ENCODE measurements around the gene TSPAN31.

TSPAN31 gene

DNA sequence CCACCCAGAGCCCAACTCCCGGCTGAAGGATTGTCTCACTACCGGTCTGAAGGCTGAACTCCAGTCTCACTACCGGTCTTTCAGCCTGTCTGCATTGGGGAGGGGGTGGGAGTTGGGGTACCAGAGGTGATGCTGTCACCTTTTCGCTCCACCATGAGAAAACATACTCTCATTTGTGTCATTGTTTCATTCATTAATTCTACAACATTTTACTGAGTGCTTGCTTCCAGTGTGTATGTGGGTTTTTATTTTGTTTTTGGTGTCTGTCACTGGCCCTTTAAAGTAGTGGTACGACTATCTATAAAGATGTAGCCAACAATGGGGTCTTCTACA lies 7.8 kb downstream of the TSPAN31 start:
- H3K4me3 ChIP-seq (ENCODE audit: control insufficient read depth, low read depth, low read length): peak overlapping the region; percentile 88
- DNase-seq (ENCODE audit: low read depth): no peak
- TF ChIP-seq, protein P1, sequence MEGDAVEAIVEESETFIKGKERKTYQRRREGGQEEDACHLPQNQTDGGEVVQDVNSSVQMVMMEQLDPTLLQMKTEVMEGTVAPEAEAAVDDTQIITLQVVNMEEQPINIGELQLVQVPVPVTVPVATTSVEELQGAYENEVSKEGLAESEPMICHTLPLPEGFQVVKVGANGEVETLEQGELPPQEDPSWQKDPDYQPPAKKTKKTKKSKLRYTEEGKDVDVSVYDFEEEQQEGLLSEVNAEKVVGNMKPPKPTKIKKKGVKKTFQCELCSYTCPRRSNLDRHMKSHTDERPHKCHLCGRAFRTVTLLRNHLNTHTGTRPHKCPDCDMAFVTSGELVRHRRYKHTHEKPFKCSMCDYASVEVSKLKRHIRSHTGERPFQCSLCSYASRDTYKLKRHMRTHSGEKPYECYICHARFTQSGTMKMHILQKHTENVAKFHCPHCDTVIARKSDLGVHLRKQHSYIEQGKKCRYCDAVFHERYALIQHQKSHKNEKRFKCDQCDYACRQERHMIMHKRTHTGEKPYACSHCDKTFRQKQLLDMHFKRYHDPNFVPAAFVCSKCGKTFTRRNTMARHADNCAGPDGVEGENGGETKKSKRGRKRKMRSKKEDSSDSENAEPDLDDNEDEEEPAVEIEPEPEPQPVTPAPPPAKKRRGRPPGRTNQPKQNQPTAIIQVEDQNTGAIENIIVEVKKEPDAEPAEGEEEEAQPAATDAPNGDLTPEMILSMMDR (IDR thresholded peaks at IDR 0.05; ENCODE audit: control insufficient read depth, insufficient read depth, low read depth, low read length, missing control alignments): no peak

DNA sequence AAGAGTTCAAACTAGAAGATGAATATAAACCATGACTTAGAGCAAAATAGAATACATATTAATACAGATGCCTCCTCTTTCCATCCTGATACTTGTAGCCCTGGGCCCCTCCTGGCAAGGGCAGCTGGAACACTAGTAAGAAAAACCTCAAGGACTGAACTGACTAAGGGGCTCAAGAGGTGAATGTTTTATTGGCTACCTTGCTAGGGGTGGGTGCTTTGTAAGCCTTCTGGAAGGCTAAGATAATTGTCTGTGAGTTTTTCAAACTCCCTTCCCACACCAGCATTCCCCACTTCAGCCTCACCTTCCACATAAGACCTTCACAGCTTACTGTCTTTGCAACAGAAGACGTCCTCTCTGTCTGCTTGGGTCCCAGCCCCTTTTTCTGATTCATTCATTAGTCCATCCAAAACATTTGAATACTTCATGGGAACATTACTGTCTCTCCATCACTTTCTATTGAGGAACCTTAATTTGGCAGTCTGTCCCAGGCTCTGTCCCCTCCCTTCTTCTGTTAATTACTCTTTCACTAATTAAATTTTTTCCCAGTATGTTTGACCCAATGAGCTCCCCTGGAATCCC lies 9.0 kb downstream of the TSPAN31 start:
- no peak for DNase-seq (ENCODE audit: low read depth)
- H3K4me3 ChIP-seq (ENCODE audit: control insufficient read depth, low read depth, low read length): no peak overlapping the region
- TF ChIP-seq, protein P1 (IDR thresholded peaks at IDR 0.05; ENCODE audit: control insufficient read depth, insufficient read depth, low read depth, low read length, missing control alignments): no peak

DNA sequence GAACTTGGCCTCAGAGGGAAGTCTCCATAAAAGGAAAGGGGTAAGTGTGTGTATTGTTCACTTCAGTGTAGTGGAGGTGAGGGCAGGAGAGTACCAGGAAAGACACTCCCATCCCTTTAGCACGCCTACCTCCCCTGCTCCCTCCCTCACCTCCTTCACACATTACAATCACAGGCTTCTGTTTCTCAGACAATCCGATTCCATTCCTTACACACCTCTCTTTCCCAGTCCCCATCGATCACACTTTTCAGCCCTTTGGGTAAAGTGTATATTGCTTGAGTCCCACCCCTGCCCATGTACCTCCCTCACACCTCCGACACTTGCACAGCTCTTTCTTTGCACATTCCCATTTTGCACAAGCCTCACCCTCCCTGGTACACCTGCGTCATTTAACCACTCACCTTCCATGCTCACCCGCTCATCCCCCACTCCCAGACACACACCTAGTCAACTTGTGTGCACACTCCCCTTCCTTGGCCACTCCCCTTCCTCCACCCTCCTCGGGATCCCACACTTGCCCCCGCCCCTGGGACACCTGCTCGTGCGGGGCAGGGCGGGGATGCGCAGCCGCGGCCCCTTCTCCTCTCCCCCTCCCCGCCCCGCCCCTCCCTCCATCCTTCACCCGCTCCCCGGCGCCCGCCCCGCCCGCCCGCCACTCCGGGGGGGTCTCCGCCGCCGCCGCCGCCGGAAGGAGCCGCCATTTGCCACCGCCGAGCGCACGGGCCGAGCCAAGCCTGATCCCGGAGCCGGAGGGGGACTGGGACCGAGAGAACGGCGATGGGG lies 9.8 kb downstream of the TSPAN31 start, which contains the start of gene MARCHF9:
MARCHF9 (plus strand) TSS at position 693 of the 783 bp plus-strand sequence. CDS start 426 bp downstream, outside the sequence.
- peak within 1 kb of the TSS; percentile 47 for H3K4me3 ChIP-seq (ENCODE audit: control insufficient read depth, low read depth, low read length)
- DNase-seq (ENCODE audit: low read depth): no peak
- TF ChIP-seq, protein P1 (IDR thresholded peaks at IDR 0.05; ENCODE audit: control insufficient read depth, insufficient read depth, low read depth, low read length, missing control alignments): no peak

DNA sequence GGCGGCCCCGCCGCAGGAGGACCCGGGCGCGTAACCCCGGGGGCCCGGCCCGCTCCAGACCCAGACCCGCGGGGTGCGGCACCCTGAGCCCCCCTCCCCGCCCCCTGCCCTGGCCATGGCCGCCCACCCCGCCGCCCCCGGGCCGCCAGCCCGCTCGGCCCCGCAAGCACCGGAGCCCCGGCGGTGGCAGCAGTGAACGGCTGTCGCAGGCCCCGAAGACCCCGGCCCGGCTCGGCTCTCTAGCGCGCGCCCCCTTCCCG lies 10.3 kb downstream of the TSPAN31 start:
- H3K4me3 ChIP-seq (ENCODE audit: control insufficient read depth, low read depth, low read length): peak overlapping the region; percentile 47
- DNase-seq (ENCODE audit: low read depth): no peak
- TF ChIP-seq, protein P1 (IDR thresholded peaks at IDR 0.05; ENCODE audit: control insufficient read depth, insufficient read depth, low read depth, low read length, missing control alignments): no peak

DNA sequence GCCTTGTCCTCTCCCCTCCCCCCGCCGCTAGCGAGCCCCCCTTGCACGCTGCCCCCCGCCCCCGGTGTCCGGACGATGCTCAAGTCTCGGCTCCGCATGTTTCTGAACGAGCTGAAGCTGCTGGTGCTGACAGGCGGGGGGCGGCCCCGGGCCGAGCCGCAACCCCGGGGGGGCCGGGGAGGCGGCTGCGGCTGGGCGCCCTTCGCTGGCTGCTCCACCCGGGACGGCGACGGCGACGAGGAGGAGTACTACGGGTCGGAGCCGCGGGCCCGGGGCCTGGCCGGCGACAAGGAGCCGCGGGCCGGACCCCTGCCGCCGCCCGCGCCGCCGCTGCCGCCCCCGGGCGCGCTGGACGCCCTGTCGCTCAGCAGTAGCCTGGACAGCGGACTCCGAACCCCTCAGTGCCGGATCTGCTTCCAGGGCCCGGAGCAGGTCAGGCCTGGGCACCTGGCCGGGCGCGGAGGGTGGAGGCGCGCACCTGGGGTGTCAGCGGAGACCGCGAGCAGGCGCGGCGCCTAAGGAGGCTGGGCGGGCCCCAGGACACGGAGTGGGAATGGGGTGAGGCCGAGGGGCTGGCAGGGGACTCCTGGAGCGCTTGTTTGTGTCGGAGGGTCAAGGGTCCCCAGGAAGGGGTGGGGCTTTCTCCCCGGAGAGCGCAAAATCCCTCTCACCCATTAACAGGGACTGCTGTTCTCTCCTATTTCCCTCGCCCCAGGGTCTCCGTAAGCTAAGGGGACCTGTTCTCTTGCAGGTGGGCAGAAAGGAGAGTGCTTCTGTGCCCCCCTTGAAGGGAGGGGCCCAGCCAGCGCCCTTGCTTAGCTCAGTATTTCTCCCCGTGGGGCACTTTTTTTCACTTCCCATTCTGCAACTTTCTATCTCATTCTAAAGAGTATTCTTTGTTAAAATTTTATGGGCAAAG lies 10.9 kb downstream of the TSPAN31 start:
- TF ChIP-seq, protein P1 (IDR thresholded peaks at IDR 0.05; ENCODE audit: control insufficient read depth, insufficient read depth, low read depth, low read length, missing control alignments): no peak
- H3K4me3 ChIP-seq (ENCODE audit: control insufficient read depth, low read depth, low read length): peak overlapping the region; percentile 47
- no peak for DNase-seq (ENCODE audit: low read depth)

DNA sequence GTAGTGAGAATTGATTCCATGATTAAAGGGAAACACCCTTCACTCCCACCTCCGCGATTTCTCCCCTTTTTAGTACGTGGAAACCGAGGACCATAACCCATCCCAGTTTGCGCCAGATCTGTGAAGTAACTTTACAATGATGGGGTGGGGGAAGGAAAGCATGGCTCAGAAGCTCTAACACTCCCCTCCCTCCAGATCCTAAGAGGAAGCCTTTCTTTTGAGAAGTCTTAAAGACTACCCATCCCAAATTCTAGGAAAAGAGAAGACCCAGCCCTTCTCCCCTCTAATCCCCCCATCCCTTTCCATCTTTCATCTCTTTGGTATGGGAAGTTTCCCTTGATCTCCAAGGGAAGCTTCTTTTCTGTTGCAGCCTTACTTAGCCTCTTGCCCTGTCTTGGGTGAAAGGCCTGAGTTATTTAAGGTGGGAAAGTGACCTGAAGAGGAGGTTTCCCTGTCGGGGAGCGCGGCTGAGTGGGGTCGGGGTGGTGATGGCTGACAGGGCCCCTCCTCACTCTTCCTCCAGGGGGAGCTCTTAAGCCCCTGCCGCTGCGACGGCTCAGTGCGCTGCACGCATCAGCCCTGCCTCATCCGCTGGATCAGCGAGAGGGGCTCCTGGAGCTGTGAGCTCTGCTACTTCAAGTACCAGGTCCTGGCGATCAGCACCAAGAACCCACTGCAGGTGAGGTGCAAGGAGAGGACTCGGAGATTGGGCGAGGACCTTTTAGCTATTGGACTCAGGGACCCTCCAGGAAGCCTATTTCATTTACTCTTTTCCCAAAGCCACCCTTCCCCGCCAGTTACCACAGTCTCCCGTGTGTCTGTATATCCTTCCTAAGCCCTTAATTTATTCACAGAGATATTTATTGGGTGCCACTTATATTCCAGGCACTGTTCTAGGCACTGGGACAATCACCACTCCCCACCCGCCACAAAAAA lies 11.8 kb downstream of the TSPAN31 start:
- DNase-seq (ENCODE audit: low read depth): no peak
- TF ChIP-seq, protein P1 (IDR thresholded peaks at IDR 0.05; ENCODE audit: control insufficient read depth, insufficient read depth, low read depth, low read length, missing control alignments): peak; percentile 36
- no peak overlapping the region for H3K4me3 ChIP-seq (ENCODE audit: control insufficient read depth, low read depth, low read length)
